Endothelial cell of umbilical vein (primary cell): ENCODE data around the gene NTRK2. TPM values are rescaled to one million over a fixed set of nuclear protein-coding genes. Genes with fewer than 3 reads are reported as not detected.

Source experiments
- BruUV-seq: library from RNA; stranded (reverse); fragments of 400-500 nt; replicated peaks from 2 replicates; lab custom pipeline; 2021; lab: Mats Ljungman, UMichigan
- CTCF ChIA-PET: fragments of 300-600, 350-600 bp; sonication (Branson Sonifier 250); formaldehyde crosslinking; loops from one replicate; lab custom pipeline; 2021; ENCODE audit warnings: antibody characterized with exemption, inconsistent platforms; lab: Charles Lee
- POLR2A ChIA-PET: fragments of 300-600, 350-600 bp; sonication (Branson Sonifier 250); formaldehyde crosslinking; loops from one replicate; lab custom pipeline; 2021; ENCODE audit warnings: antibody characterized with exemption, inconsistent platforms; lab: Charles Lee
- DNase-seq: peaks from one replicate; pipeline ENCODE4 v3.0.0-alpha.2; 2011; ENCODE audit warnings: low read depth, low spot score
- FAIRE-seq: peaks from 2 replicates; lab custom pipeline; 2011; peaks lifted over from hg19 to GRCh38; lab: Jason Lieb, UNC
- H2AFZ ChIP-seq: 2 replicates; pipeline ENCODE4 v1.6.0; 2012; ENCODE audit warnings: low read depth, low read length, control low read depth, inconsistent platforms
- H3K27ac ChIP-seq: 2 replicates; pipeline ENCODE4 v1.5.1; 2011; ENCODE audit warnings: low read depth, mild to moderate bottlenecking, control low read depth, low read length, moderate library complexity; ENCODE audit not compliant: insufficient read depth
- H3K27me3 ChIP-seq, 2 experiments: 2 replicates each; pipeline versions ENCODE4 v1.6.0 to v1.6.1; 2011; ENCODE audit warnings: low read length in 2 of 2, mixed read lengths in 1 of 2; ENCODE audit not compliant: control insufficient read depth in 2 of 2, insufficient read depth in 2 of 2
- H3K36me3 ChIP-seq, 2 experiments: 2 replicates in 1 of 2; 3 replicates in 1 of 2; pipeline ENCODE4 v1.5.1; 2011; ENCODE audit warnings: low read length in 2 of 2, mild to moderate bottlenecking in 1 of 2, moderate library complexity in 1 of 2; ENCODE audit not compliant: control insufficient read depth in 2 of 2, insufficient read depth in 2 of 2; ENCODE audit errors: extremely low read depth in 1 of 2
- H3K4me1 ChIP-seq: 3 replicates; pipeline ENCODE4 v1.5.1; 2011; ENCODE audit warnings: mild to moderate bottlenecking, low read length; ENCODE audit not compliant: control insufficient read depth, insufficient read depth; ENCODE audit errors: extremely low read depth
- H3K4me2 ChIP-seq: 2 replicates; pipeline ENCODE4 v1.6.1; 2011; ENCODE audit warnings: low read length, control low read depth, mixed read lengths; ENCODE audit not compliant: insufficient read depth
- H3K4me3 ChIP-seq, 3 experiments: fragments of 200-600 bp in 1 of 3; sonication (generic), shearing (Covaris generic) in 1 of 3; replicated peaks in 1 of 3; 2 replicates each; pipeline ENCODE4 v1.5.1; 2011 to 2016; ENCODE audit warnings: control low read depth in 3 of 3, low read length in 3 of 3, mild to moderate bottlenecking in 2 of 3, inconsistent platforms in 1 of 3, low read depth in 1 of 3, moderate library complexity in 1 of 3; ENCODE audit not compliant: insufficient read depth in 1 of 3
- H3K79me2 ChIP-seq: 2 replicates; pipeline ENCODE4 v1.6.0; 2012; ENCODE audit warnings: low read length, inconsistent platforms; ENCODE audit not compliant: control insufficient read depth, insufficient read depth
- H3K9ac ChIP-seq: replicated peaks from 2 replicates; pipeline ENCODE3; 2011; ENCODE audit warnings: low read length, control low read depth; ENCODE audit not compliant: insufficient read depth; ENCODE audit errors: extremely low read depth
- H3K9me1 ChIP-seq: replicated peaks from 3 replicates; pipeline ENCODE4 v1.6.0; 2011; ENCODE audit warnings: mild to moderate bottlenecking, low read length; ENCODE audit not compliant: control insufficient read depth, insufficient read depth; ENCODE audit errors: extremely low read depth
- H3K9me3 ChIP-seq: replicated peaks from 2 replicates; pipeline ENCODE4 v1.5.1; 2012; ENCODE audit warnings: low read length, inconsistent platforms; ENCODE audit not compliant: control insufficient read depth, insufficient read depth
- H4K20me1 ChIP-seq: replicated peaks from 2 replicates; pipeline ENCODE3; 2011; ENCODE audit warnings: mild to moderate bottlenecking, low read length; ENCODE audit not compliant: control insufficient read depth, insufficient read depth; ENCODE audit errors: extremely low read depth
- EZH2 ChIP-seq: IDR thresholded peaks from 2 replicates; pipeline ENCODE4 v1.6.1; 2012; ENCODE audit warnings: borderline replicate concordance, low read depth, mild to moderate bottlenecking, moderate library complexity, low read length, inconsistent platforms; ENCODE audit not compliant: severe bottlenecking
- FOS ChIP-seq: IDR thresholded peaks from 2 replicates; pipeline ENCODE4 v1.6.1; 2011; ENCODE audit warnings: mild to moderate bottlenecking, low read length, moderate library complexity, borderline replicate concordance; ENCODE audit not compliant: insufficient read depth
- GATA2 ChIP-seq: IDR thresholded peaks from 2 replicates; pipeline ENCODE4 v1.7.0; 2011; ENCODE audit warnings: low read depth, mild to moderate bottlenecking, moderate library complexity, mixed read lengths, low read length; ENCODE audit not compliant: insufficient read length, insufficient read depth
- JUN ChIP-seq: IDR thresholded peaks from 2 replicates; pipeline ENCODE4 v1.6.1; 2011; ENCODE audit warnings: borderline replicate concordance, low read depth; ENCODE audit not compliant: insufficient read length, insufficient read depth
- MYC ChIP-seq: IDR thresholded peaks from one replicate; pipeline ENCODE4 v1.6.1; 2011; ENCODE audit warnings: mild to moderate bottlenecking, low read depth, low read length
- POLR2A ChIP-seq: IDR thresholded peaks from 2 replicates; pipeline ENCODE4 v1.6.1; 2012; ENCODE audit warnings: low read depth, mild to moderate bottlenecking, control low read depth, low read length
- POLR2AphosphoS5 ChIP-seq: IDR thresholded peaks from 2 replicates; pipeline ENCODE4 v1.6.1; 2012; ENCODE audit warnings: low read depth, mild to moderate bottlenecking, control low read depth, low read length, moderate library complexity; ENCODE audit not compliant: insufficient read depth
- dilution Hi-C: fragments of 300-500 bp; cut with MboI; formaldehyde crosslinking; loops from one replicate; pipeline ENCODE4 v1.15.0; 2019; ENCODE audit warnings: low sequenced_read_pairs; ENCODE audit not compliant: extremely low pct_ligation_motif_present
- intact Hi-C: fragments of 100-400 bp; cut with micrococcal nuclease; formaldehyde crosslinking; loops from one replicate; pipeline ENCODE4 v1.10.0; 2022
- polyA plus RNA-seq, 4 experiments: library from polyadenylated mRNA; depleted of rRNA in 3 of 4; stranded (reverse) in 3 of 4; unstranded in 1 of 4; fragments of >200 nt; gene quantifications; 2 replicates each; pipeline versions ENCODE4 v1.2.1 to v1.2.3, GENCODE V29; 2011 to 2012; ENCODE audit warnings: missing spikeins in 1 of 4
- total RNA-seq: library from RNA; stranded (reverse); gene quantifications from 2 replicates; pipeline ENCODE4 v1.2.3, GENCODE V29; 2021
- TF ChIP-seq, protein P1 (sequence below): IDR thresholded peaks from 2 replicates; pipeline ENCODE4 v1.6.1; 2011; ENCODE audit not compliant: insufficient read depth, insufficient read length
- TF ChIP-seq, protein P2 (sequence below), 2 donors: IDR thresholded peaks; 1 replicate in 1 of 2; 2 replicates in 1 of 2; pipeline ENCODE4 v1.5.1; 2011; ENCODE audit warnings: low read length in 2 of 2, mild to moderate bottlenecking in 2 of 2, moderate library complexity in 2 of 2, control low read depth in 1 of 2, inconsistent platforms in 1 of 2, low read depth in 1 of 2; ENCODE audit not compliant: insufficient read depth in 1 of 2; ENCODE audit errors: extremely low read depth in 1 of 2

Gene NTRK2
- total and polyA plus RNA-seq, 2 donors (not counting 3 experiments of a cell fraction or from before 2014, with no cell fraction given) = 0.01 to 0.13 TPM

DNA sequence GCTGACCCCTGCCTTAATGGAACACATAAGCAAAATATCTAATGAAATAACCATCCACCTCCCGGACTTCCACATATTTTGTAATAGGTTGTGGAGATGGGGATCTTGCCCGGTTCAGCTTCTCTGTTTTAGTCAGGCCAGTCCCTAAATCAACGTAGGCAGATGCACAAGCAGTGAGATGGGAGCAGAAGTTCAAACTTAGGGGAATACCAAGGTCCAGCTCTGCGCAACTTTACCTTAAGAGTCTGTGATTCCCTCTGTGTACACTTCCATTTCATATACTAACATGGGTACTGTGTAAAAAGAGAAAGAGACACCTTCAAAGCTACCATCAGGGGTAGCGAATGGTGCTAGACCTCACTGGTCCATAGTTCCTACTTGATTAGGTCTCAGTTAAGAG, 110.9 kb downstream of the NTRK2 start:
- no peak overlapping the region for H3K4me3 ChIP-seq
- DNase-seq = no peak
- H3K9ac ChIP-seq = no peak overlapping the region
- no peaks in the 10 kb centered on the region for H3K9me1 ChIP-seq
- no peak overlapping the region for H2AFZ ChIP-seq
- dilution Hi-C loops (no loop called here), intact Hi-C loops (loop anchor here (2.0 to 5.0 kb wide), 4 partner anchors 72 to 832 kb away; partner anchors contain the start of gene NTRK2)
- H4K20me1 ChIP-seq = no peaks in the 10 kb centered on the region
- TF ChIP-seq POLR2A = no peak
- no peak for TF ChIP-seq POLR2AphosphoS5
- no peak for TF ChIP-seq MYC
- no peak for TF ChIP-seq GATA2
- no peak for TF ChIP-seq FOS
- no peak for TF ChIP-seq EZH2
- TF ChIP-seq, protein P1, sequence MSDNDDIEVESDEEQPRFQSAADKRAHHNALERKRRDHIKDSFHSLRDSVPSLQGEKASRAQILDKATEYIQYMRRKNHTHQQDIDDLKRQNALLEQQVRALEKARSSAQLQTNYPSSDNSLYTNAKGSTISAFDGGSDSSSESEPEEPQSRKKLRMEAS = no peak
- TF ChIP-seq, protein P2, sequence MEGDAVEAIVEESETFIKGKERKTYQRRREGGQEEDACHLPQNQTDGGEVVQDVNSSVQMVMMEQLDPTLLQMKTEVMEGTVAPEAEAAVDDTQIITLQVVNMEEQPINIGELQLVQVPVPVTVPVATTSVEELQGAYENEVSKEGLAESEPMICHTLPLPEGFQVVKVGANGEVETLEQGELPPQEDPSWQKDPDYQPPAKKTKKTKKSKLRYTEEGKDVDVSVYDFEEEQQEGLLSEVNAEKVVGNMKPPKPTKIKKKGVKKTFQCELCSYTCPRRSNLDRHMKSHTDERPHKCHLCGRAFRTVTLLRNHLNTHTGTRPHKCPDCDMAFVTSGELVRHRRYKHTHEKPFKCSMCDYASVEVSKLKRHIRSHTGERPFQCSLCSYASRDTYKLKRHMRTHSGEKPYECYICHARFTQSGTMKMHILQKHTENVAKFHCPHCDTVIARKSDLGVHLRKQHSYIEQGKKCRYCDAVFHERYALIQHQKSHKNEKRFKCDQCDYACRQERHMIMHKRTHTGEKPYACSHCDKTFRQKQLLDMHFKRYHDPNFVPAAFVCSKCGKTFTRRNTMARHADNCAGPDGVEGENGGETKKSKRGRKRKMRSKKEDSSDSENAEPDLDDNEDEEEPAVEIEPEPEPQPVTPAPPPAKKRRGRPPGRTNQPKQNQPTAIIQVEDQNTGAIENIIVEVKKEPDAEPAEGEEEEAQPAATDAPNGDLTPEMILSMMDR (IDR thresholded peaks at IDR 0.05; ENCODE audit: extremely low read depth in 1 of 2, insufficient read depth in 1 of 2, low read depth in 1 of 2, low read length in 2 of 2) = no peak
- TF ChIP-seq JUN = no peak
- no peaks in the 10 kb centered on the region for H3K9me3 ChIP-seq
- H3K36me3 ChIP-seq = no peaks in the 10 kb centered on the region
- peaks cover 7% of the 10 kb centered on the region for H3K4me1 ChIP-seq
- FAIRE-seq = no peak
- H3K27ac ChIP-seq = no peak overlapping the region
- H3K27me3 ChIP-seq = no peaks in the 10 kb centered on the region
- ChIA-PET CTCF (interaction anchor here (0.8 to 1.3 kb wide), 7 partner anchors 23 to 478 kb away, joined by 3 to 10 read pairs (median 4); no protein-coding TSS in a partner anchor), POLR2A (no interaction called here)
- H3K4me2 ChIP-seq = no peak overlapping the region
- no peaks in the 10 kb centered on the region for H3K79me2 ChIP-seq
- BruUV-seq = no TSS peak
